ENCODE results near the gene PITPNB. TPM values are rescaled to one million over a fixed set of nuclear protein-coding genes. Genes with fewer than 3 reads are reported as not detected.

PITPNB gene
- total RNA-seq, 1 experiment from 2014 or later: 135 TPM

GRCh38 chr22:27948569-27948968 is 29.5 kb upstream of the PITPNB start:
- H3K9me3 ChIP-seq (ENCODE audit: low read depth, low read length, poor library complexity, severe bottlenecking): no peaks in the 10 kb centered on the region
- no peaks in the 10 kb centered on the region for H3K27me3 ChIP-seq (replicated peaks; ENCODE audit: insufficient read depth, low read depth, low read length, poor library complexity)
- no TSS peak for BruUV-seq (replicated peaks)
- H3K4me3 ChIP-seq (ENCODE audit: low read depth, low read length, poor library complexity, severe bottlenecking): no peak overlapping the region
- H3K36me3 ChIP-seq (ENCODE audit: insufficient read depth, low read length, poor library complexity, severe bottlenecking): no peaks in the 10 kb centered on the region
- no peak overlapping the region for H3K27ac ChIP-seq (ENCODE audit: low read depth, low read length, poor library complexity, severe bottlenecking)
- DNase-seq (ENCODE audit: low spot score): no peak
- ChIA-PET POLR2A (ENCODE audit: low non-redundant PET) (no interaction called here), CTCF (no interaction called here)
- peaks cover 13% of the 10 kb centered on the region for H3K4me1 ChIP-seq (ENCODE audit: insufficient read depth, low read length, poor library complexity, severe bottlenecking)
- intact Hi-C loops (cut with micrococcal nuclease; ENCODE audit: unreplicated experiment): no loop called here
- TF ChIP-seq CTCF (conservative IDR thresholded peaks at IDR 0.05; ENCODE audit: low read depth, low read length): no peak
- TF ChIP-seq EZH2 (IDR thresholded peaks at IDR 0.05; ENCODE audit: borderline replicate concordance, low read depth, low read length, poor library complexity, severe bottlenecking): no peak

- TF ChIP-seq CTCF (conservative IDR thresholded peaks at IDR 0.05; ENCODE audit: low read depth, low read length): no peak
- TF ChIP-seq EZH2 (IDR thresholded peaks at IDR 0.05; ENCODE audit: borderline replicate concordance, low read depth, low read length, poor library complexity, severe bottlenecking): no peak
- BruUV-seq (replicated peaks): no TSS peak
- no peaks in the 10 kb centered on the region for H3K9me3 ChIP-seq (ENCODE audit: low read depth, low read length, poor library complexity, severe bottlenecking)
- ChIA-PET POLR2A (ENCODE audit: low non-redundant PET) (no interaction called here), CTCF (no interaction called here)
- no peaks in the 10 kb centered on the region for H3K27me3 ChIP-seq (replicated peaks; ENCODE audit: insufficient read depth, low read depth, low read length, poor library complexity)
- H3K4me1 ChIP-seq (ENCODE audit: insufficient read depth, low read length, poor library complexity, severe bottlenecking): peaks cover 6% of the 10 kb centered on the region
- no peak overlapping the region for H3K4me3 ChIP-seq (ENCODE audit: low read depth, low read length, poor library complexity, severe bottlenecking)
- intact Hi-C loops (cut with micrococcal nuclease; ENCODE audit: unreplicated experiment): no loop called here
- no peak for DNase-seq (ENCODE audit: low spot score)
- H3K36me3 ChIP-seq (ENCODE audit: insufficient read depth, low read length, poor library complexity, severe bottlenecking): no peaks in the 10 kb centered on the region
- no peak overlapping the region for H3K27ac ChIP-seq (ENCODE audit: low read depth, low read length, poor library complexity, severe bottlenecking)
Observed at GRCh38 chr22:27947448-27947847, 28.4 kb upstream of the PITPNB start.

- H3K36me3 ChIP-seq (ENCODE audit: insufficient read depth, low read length, poor library complexity, severe bottlenecking): no peaks in the 10 kb centered on the region
- H3K27me3 ChIP-seq (replicated peaks; ENCODE audit: insufficient read depth, low read depth, low read length, poor library complexity): no peaks in the 10 kb centered on the region
- intact Hi-C loops (cut with micrococcal nuclease; ENCODE audit: unreplicated experiment): no loop called here
Observed at GRCh38 chr22:27941143-27941542, 22.1 kb upstream of the PITPNB start.

More at GRCh38 chr22:27941143-27941542, 22.1 kb upstream of the PITPNB start:
- ChIA-PET POLR2A (ENCODE audit: low non-redundant PET) (no interaction called here), CTCF (interaction anchor here (0.6 kb wide), 1 partner anchor 888 kb away, joined by 3 read pairs; no protein-coding TSS in a partner anchor)
- H3K4me3 ChIP-seq (ENCODE audit: low read depth, low read length, poor library complexity, severe bottlenecking): no peak overlapping the region
- no TSS peak for BruUV-seq (replicated peaks)
- no peaks in the 10 kb centered on the region for H3K4me1 ChIP-seq (ENCODE audit: insufficient read depth, low read length, poor library complexity, severe bottlenecking)
- H3K27ac ChIP-seq (ENCODE audit: low read depth, low read length, poor library complexity, severe bottlenecking): no peak overlapping the region
- DNase-seq (ENCODE audit: low spot score): no peak
- TF ChIP-seq EZH2 (IDR thresholded peaks at IDR 0.05; ENCODE audit: borderline replicate concordance, low read depth, low read length, poor library complexity, severe bottlenecking) (no peak), CTCF (conservative IDR thresholded peaks at IDR 0.05; ENCODE audit: low read depth, low read length) (no peak)
- no peaks in the 10 kb centered on the region for H3K9me3 ChIP-seq (ENCODE audit: low read depth, low read length, poor library complexity, severe bottlenecking)
